SK-N-SH (cell line): Measurements from ENCODE around the gene SURF1. TPM values are rescaled to one million over a fixed set of nuclear protein-coding genes. Genes with fewer than 3 reads are reported as not detected.

Experiments used
- CTCF ChIA-PET: fragments of 300-600, 350-600 bp; formaldehyde crosslinking; extraction: SDS; loops from one replicate; lab custom pipeline; 2021; lab: Yijun Ruan, JAX
- POLR2A ChIA-PET: fragments of 350-600 bp; sonication (Branson Sonifier 250); formaldehyde crosslinking; extraction: SDS; loops from one replicate; lab custom pipeline; 2020; ENCODE audit warnings: antibody characterized with exemption, inconsistent platforms; lab: Yijun Ruan, JAX
- DNase-seq: peaks from one replicate; pipeline ENCODE4 v3.0.0; 2012
- H2AFZ ChIP-seq: fragments of 200-600 bp; sonication (generic); 2 replicates; pipeline ENCODE4 v1.8.1; 2016; ENCODE audit warnings: antibody characterized with exemption, mild to moderate bottlenecking, low read depth
- H3F3A ChIP-seq: fragments of 200-600 bp; sonication (generic); replicated peaks from 2 replicates; pipeline ENCODE3; 2016; ENCODE audit warnings: antibody characterized with exemption, mild to moderate bottlenecking; ENCODE audit not compliant: insufficient read depth
- H3K27ac ChIP-seq, 2 experiments: fragments of 200-500 bp in 1 of 2; fragments of 200-600 bp in 1 of 2; sonication (Bioruptor generic) in 1 of 2; sonication (generic), shearing (Covaris generic) in 1 of 2; 2 replicates each; pipeline versions ENCODE4 v1.5.1 to v1.6.1; 2014 to 2016; ENCODE audit warnings: low read depth in 2 of 2, inconsistent platforms in 1 of 2, low read length in 1 of 2, mild to moderate bottlenecking in 1 of 2, mixed read lengths in 1 of 2
- H3K27me3 ChIP-seq: fragments of 200-600 bp; sonication (generic), shearing (Covaris generic); 2 replicates; pipeline ENCODE4 v1.6.1; 2016; ENCODE audit warnings: mixed run types; ENCODE audit not compliant: insufficient read depth
- H3K36me3 ChIP-seq, 2 experiments: fragments of 200-500 bp in 1 of 2; fragments of 200-600 bp in 1 of 2; sonication (Bioruptor generic) in 1 of 2; sonication (generic) in 1 of 2; replicated peaks in 1 of 2; 2 replicates each; pipeline versions ENCODE3 to v1.5.1; 2014 to 2016; ENCODE audit warnings: low read length in 1 of 2, mild to moderate bottlenecking in 1 of 2; ENCODE audit not compliant: insufficient read depth in 2 of 2, control insufficient read depth in 1 of 2
- H3K4me1 ChIP-seq, 2 experiments: fragments of 200-500 bp in 1 of 2; fragments of 200-600 bp in 1 of 2; sonication (Bioruptor generic) in 1 of 2; sonication (generic), shearing (Covaris generic) in 1 of 2; 2 replicates each; pipeline versions ENCODE4 v1.5.1 to v1.6.1; 2014 to 2016; ENCODE audit warnings: low read depth in 1 of 2, low read length in 1 of 2, mixed run types in 1 of 2; ENCODE audit not compliant: insufficient read depth in 2 of 2, control insufficient read depth in 1 of 2
- H3K4me2 ChIP-seq: fragments of 200-600 bp; sonication (generic), shearing (Covaris generic); 2 replicates; pipeline ENCODE4 v1.6.1; 2017; ENCODE audit warnings: mixed run types
- H3K4me3 ChIP-seq, 2 experiments: fragments of 200-500 bp in 1 of 2; fragments of 200-600 bp in 1 of 2; sonication (Bioruptor generic) in 1 of 2; sonication (generic), shearing (Covaris generic) in 1 of 2; 2 replicates each; pipeline versions ENCODE4 v1.5.1 to v1.8.1; 2014 to 2016; ENCODE audit warnings: low read depth in 2 of 2, inconsistent platforms in 1 of 2, low read length in 1 of 2, mild to moderate bottlenecking in 1 of 2, mixed read lengths in 1 of 2, moderate library complexity in 1 of 2
- H3K79me2 ChIP-seq: fragments of 200-600 bp; sonication (generic); 2 replicates; pipeline ENCODE4 v1.8.1; 2017; ENCODE audit warnings: mild to moderate bottlenecking; ENCODE audit not compliant: insufficient read depth
- H3K9ac ChIP-seq: fragments of 200-600 bp; sonication (generic); 2 replicates; pipeline ENCODE4 v1.6.1; 2017; ENCODE audit warnings: mixed run types
- H3K9me2 ChIP-seq: fragments of 200-600 bp; sonication (generic); 2 replicates; pipeline ENCODE4 v1.6.1; 2017; ENCODE audit warnings: mixed run types
- H3K9me3 ChIP-seq: fragments of 200-600 bp; sonication (generic); 2 replicates; pipeline ENCODE4 v1.6.1; 2017; ENCODE audit warnings: mixed run types, mild to moderate bottlenecking, moderate library complexity
- H4K20me1 ChIP-seq: fragments of 200-600 bp; sonication (generic); 2 replicates; pipeline ENCODE4 v1.6.1; 2017; ENCODE audit warnings: mild to moderate bottlenecking, mixed run types; ENCODE audit not compliant: insufficient read depth
- CTCF ChIP-seq: fragments of 200-600 bp; sonication (generic); IDR thresholded peaks from 2 replicates; pipeline ENCODE4 v1.6.1; 2017; ENCODE audit warnings: antibody characterized with exemption, mild to moderate bottlenecking, moderate library complexity
- EP300 ChIP-seq, 2 experiments: IDR thresholded peaks; 2 replicates each; pipeline versions ENCODE4 v1.4.0 to v1.6.1; 2012; ENCODE audit warnings: borderline replicate concordance in 1 of 2, low read depth in 1 of 2, low read length in 1 of 2
- EZH2phosphoT487 ChIP-seq: fragments of 200-600 bp; sonication (generic); IDR thresholded peaks from 2 replicates; pipeline ENCODE4 v1.6.1; 2017; ENCODE audit warnings: low read depth, mixed run types, mild to moderate bottlenecking, antibody characterized with exemption, moderate library complexity, borderline replicate concordance
- FOSL2 ChIP-seq: IDR thresholded peaks from 2 replicates; pipeline ENCODE4 v1.4.0; 2012; ENCODE audit warnings: low read depth, mild to moderate bottlenecking, moderate library complexity, borderline replicate concordance
- FOXJ3 ChIP-seq: sonication (generic); formaldehyde crosslinking; IDR thresholded peaks from 2 replicates; pipeline ENCODE4 v1.5.1; 2020; ENCODE audit warnings: mild to moderate bottlenecking, missing genetic modification reagents
- IRF3 ChIP-seq: fragments of 150-350 bp; IDR thresholded peaks from 2 replicates; pipeline ENCODE4 v1.6.1; 2016; ENCODE audit warnings: mild to moderate bottlenecking, low read depth, low read length
- JUND ChIP-seq: IDR thresholded peaks from 2 replicates; pipeline ENCODE4 v1.4.0; 2012
- MXI1 ChIP-seq: IDR thresholded peaks from 2 replicates; pipeline ENCODE4 v1.6.1; 2012; ENCODE audit warnings: mild to moderate bottlenecking, low read depth, low read length, improper control_type of control experiment
- NFIC ChIP-seq: IDR thresholded peaks from 2 replicates; pipeline ENCODE4 v1.4.0; 2012; ENCODE audit warnings: borderline replicate concordance
- POLR2AphosphoS5 ChIP-seq: IDR thresholded peaks from 2 replicates; pipeline ENCODE4 v1.6.1; 2012; ENCODE audit warnings: low read depth, low read length
- RFX5 ChIP-seq: IDR thresholded peaks from 2 replicates; pipeline ENCODE4 v1.6.1; 2012; ENCODE audit warnings: mild to moderate bottlenecking, improper control_type of control experiment, low read length
- RXRA ChIP-seq: IDR thresholded peaks from 2 replicates; pipeline ENCODE4 v1.4.0; 2012; ENCODE audit warnings: low read depth, mild to moderate bottlenecking, borderline replicate concordance
- SMC3 ChIP-seq: IDR thresholded peaks from 2 replicates; pipeline ENCODE4 v1.6.1; 2012; ENCODE audit warnings: low read depth, low read length, improper control_type of control experiment
- TCF12 ChIP-seq: IDR thresholded peaks from 2 replicates; pipeline ENCODE4 v1.4.0; 2012
- USF2 ChIP-seq: fragments of 150-350 bp; IDR thresholded peaks from 2 replicates; pipeline ENCODE4 v1.6.1; 2017; ENCODE audit warnings: antibody characterized with exemption, low read length, low read depth, borderline replicate concordance
- YY1 ChIP-seq: IDR thresholded peaks from 2 replicates; pipeline ENCODE4 v1.4.0; 2012; ENCODE audit warnings: low read depth, mild to moderate bottlenecking
- ZBTB33 ChIP-seq: IDR thresholded peaks from 2 replicates; pipeline ENCODE4 v1.4.0; 2012; ENCODE audit warnings: low read depth, borderline replicate concordance
- WGBS: methylation state at CpG from one replicate; pipeline ENCODE4 v1.1.6; 2017; ENCODE audit warnings: low lambda C conversion rate; 5-methylcytosine and 5-hydroxymethylcytosine counted together
- polyA plus RNA-seq, 3 experiments: library from polyadenylated mRNA; depleted of rRNA; stranded (reverse); fragments of >200 nt; gene quantifications; 2 replicates each; pipeline ENCODE4 v1.2.3, GENCODE V29; 2012

The SURF1 gene
- polyA plus RNA-seq, 1 of the 3 experiments (the other 2 are of a cell fraction) = 103 TPM

- TF ChIP-seq CTCF = no peak
These were observed 2.7 kb downstream of the SURF1 start (continued) for GRCh38 chr9:133353548-133353947.

- no peaks in the 10 kb centered on the region for H3K27me3 ChIP-seq
- POLR2A ChIA-PET = interaction anchor here (1.1 kb wide), 1 partner anchor 11 kb away, joined by 4 read pairs; no protein-coding TSS in a partner anchor
- H3K9me2 ChIP-seq = no peaks in the 10 kb centered on the region
- TF ChIP-seq POLR2AphosphoS5 (peak; percentile 12; the same call in 1 of the 2 replicates), JUND (no peak)
- TF ChIP-seq, all 33 proteins: peak for 1
- Histone ChIP-seq H3K4me2 (no peak overlapping the region), H2AFZ (no peak overlapping the region), H4K20me1 (peaks cover 35% of the 10 kb centered on the region), H3K9ac (no peak overlapping the region), H3F3A (peaks cover 45% of the 10 kb centered on the region), H3K4me1 (peaks cover 20 to 37% of the 10 kb centered on the region in 2 experiments; a peak in 3 of 4 replicates), H3K36me3 (peaks cover 36 to 57% of the 10 kb centered on the region in 2 experiments), H3K27ac (no peak overlapping the region), H3K4me3 (no peak overlapping the region), H3K79me2 (peaks cover 65% of the 10 kb centered on the region), H3K9me3 (no peaks in the 10 kb centered on the region)
- DNase-seq = no peak
- 87% methylated on average over 7 of the region's 8 CpGs for WGBS
- CTCF ChIA-PET = interaction anchor here (1.2 to 3.1 kb wide), 6 partner anchors 10 to 208 kb away, joined by 3 to 13 read pairs (median 3); no protein-coding TSS in a partner anchor
These were observed 3.5 kb downstream of the SURF1 start for GRCh38 chr9:133352635-133353340.

- CTCF ChIA-PET = interaction anchor here (1.3 to 3.1 kb wide), 5 partner anchors 10 to 166 kb away, joined by 3 to 13 read pairs (median 5); no protein-coding TSS in a partner anchor
- Histone ChIP-seq H3F3A (peaks cover 45% of the 10 kb centered on the region), H4K20me1 (peaks cover 35% of the 10 kb centered on the region), H3K79me2 (peaks cover 63% of the 10 kb centered on the region), H3K36me3 (peaks cover 36 to 57% of the 10 kb centered on the region in 2 experiments), H2AFZ (no peak overlapping the region), H3K9me2 (no peaks in the 10 kb centered on the region), H3K27ac (no peak overlapping the region; a peak in 1 of 4 replicates), H3K4me1 (peaks cover 12 to 30% of the 10 kb centered on the region in 2 experiments; a peak in 2 of 4 replicates), H3K4me2 (no peak overlapping the region), H3K9me3 (no peaks in the 10 kb centered on the region), H3K27me3 (no peaks in the 10 kb centered on the region), H3K9ac (no peak overlapping the region), H3K4me3 (no peak overlapping the region)
- POLR2A ChIA-PET = interaction anchor here (1.0 kb wide), 1 partner anchor 10 kb away, joined by 3 read pairs; no protein-coding TSS in a partner anchor
- WGBS = 89% methylated on average over 12 of the region's 14 CpGs
- DNase-seq = peak; percentile 71
- TF ChIP-seq SMC3 = no peak
- no peak for TF ChIP-seq IRF3
- TF ChIP-seq FOXJ3 (CRISPR knock-in tag) = no peak
- TF ChIP-seq FOSL2 = no peak
- TF ChIP-seq USF2 = no peak
- TF ChIP-seq RFX5 = no peak
- no peak for TF ChIP-seq ZBTB33
- no peak for TF ChIP-seq EZH2phosphoT487
- no peak for TF ChIP-seq MXI1
- TF ChIP-seq RXRA = no peak
- TF ChIP-seq YY1 = no peak
- no peak for TF ChIP-seq NFIC
- TF ChIP-seq TCF12 = no peak
- no peak for TF ChIP-seq EP300 (IDR thresholded peaks at IDR 0.05; ENCODE audit: borderline replicate concordance in 1 of 2, low read depth in 1 of 2, low read length in 1 of 2)
These were observed 4.2 kb downstream of the SURF1 start for GRCh38 chr9:133351908-133352634.
